Thoracic aorta (tissue), 2 donors: ENCODE measurements around the gene PSMA6. TPM values are rescaled to one million over a fixed set of nuclear protein-coding genes. Genes with fewer than 3 reads are reported as not detected.

Experiments
- ATAC-seq: fragments of 150-250 bp; one replicate; pipeline ENCODE4 v1.8.0; 2017; ENCODE audit warnings: low read depth; ENCODE audit not compliant: insufficient number of reproducible peaks, low FRiP score
- DNase-seq: peaks from one replicate; pipeline ENCODE4 v3.0.0-alpha.2; 2020; ENCODE audit warnings: low spot score
- H3K27ac ChIP-seq, 2 donors: fragments of 200-600 bp; sonication (generic); 1 replicate in 1 of 2; 2 replicates in 1 of 2; pipeline ENCODE4 v1.5.1; 2016; ENCODE audit warnings: mild to moderate bottlenecking in 2 of 2, moderate library complexity in 2 of 2
- H3K27me3 ChIP-seq: fragments of 200-600 bp; sonication (generic); replicated peaks from 2 replicates; pipeline ENCODE4 v1.6.0; 2016; ENCODE audit warnings: mild to moderate bottlenecking; ENCODE audit not compliant: insufficient read depth
- H3K36me3 ChIP-seq: fragments of 200-600 bp; sonication (generic); one replicate; pipeline ENCODE4 v1.5.1; 2016
- H3K4me1 ChIP-seq, 2 donors: fragments of 200-600 bp; sonication (generic); 1 replicate in 1 of 2; 2 replicates in 1 of 2; pipeline versions ENCODE4 v1.5.1 to v1.6.0; 2016; ENCODE audit warnings: low read depth in 2 of 2, mild to moderate bottlenecking in 1 of 2; ENCODE audit not compliant: control insufficient read depth in 1 of 2
- H3K4me3 ChIP-seq: fragments of 200-600 bp; sonication (generic); 2 replicates; pipeline ENCODE4 v1.5.1; 2016; ENCODE audit warnings: mild to moderate bottlenecking
- H3K9me3 ChIP-seq: fragments of 200-600 bp; sonication (generic); 2 replicates; pipeline ENCODE4 v1.5.1; 2016
- total RNA-seq, 2 donors: library from RNA; depleted of rRNA; stranded (reverse); fragments of >200 nt; gene quantifications; one replicate each; pipeline versions ENCODE4 v1.1.0 to v1.2.3, GENCODE V29; 2016
- TF ChIP-seq, protein P1 (sequence below): fragments of 200-600 bp; sonication (generic); IDR thresholded peaks from one replicate; pipeline ENCODE4 v1.5.1; 2019; ENCODE audit warnings: antibody characterized with exemption

Gene PSMA6
- total RNA-seq, 2 donors from 2014 or later: 56.5 to 119 TPM

- peaks cover 37% of the 10 kb centered on the region for H3K36me3 ChIP-seq
- DNase-seq (no peak), ATAC-seq (no peak)
- H3K27ac ChIP-seq: no peak overlapping the region
- H3K4me1 ChIP-seq: no peaks in the 10 kb centered on the region
- TF ChIP-seq, protein P1, sequence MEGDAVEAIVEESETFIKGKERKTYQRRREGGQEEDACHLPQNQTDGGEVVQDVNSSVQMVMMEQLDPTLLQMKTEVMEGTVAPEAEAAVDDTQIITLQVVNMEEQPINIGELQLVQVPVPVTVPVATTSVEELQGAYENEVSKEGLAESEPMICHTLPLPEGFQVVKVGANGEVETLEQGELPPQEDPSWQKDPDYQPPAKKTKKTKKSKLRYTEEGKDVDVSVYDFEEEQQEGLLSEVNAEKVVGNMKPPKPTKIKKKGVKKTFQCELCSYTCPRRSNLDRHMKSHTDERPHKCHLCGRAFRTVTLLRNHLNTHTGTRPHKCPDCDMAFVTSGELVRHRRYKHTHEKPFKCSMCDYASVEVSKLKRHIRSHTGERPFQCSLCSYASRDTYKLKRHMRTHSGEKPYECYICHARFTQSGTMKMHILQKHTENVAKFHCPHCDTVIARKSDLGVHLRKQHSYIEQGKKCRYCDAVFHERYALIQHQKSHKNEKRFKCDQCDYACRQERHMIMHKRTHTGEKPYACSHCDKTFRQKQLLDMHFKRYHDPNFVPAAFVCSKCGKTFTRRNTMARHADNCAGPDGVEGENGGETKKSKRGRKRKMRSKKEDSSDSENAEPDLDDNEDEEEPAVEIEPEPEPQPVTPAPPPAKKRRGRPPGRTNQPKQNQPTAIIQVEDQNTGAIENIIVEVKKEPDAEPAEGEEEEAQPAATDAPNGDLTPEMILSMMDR: no peak
- H3K27me3 ChIP-seq: no peaks in the 10 kb centered on the region
- H3K4me3 ChIP-seq: no peak overlapping the region
- H3K9me3 ChIP-seq: no peaks in the 10 kb centered on the region
Observed at GRCh38 chr14:35317820-35318219, 25.6 kb downstream of the PSMA6 start.

GRCh38 chr14:35319509-35319908 lies 27.3 kb downstream of the PSMA6 start:
- H3K9me3 ChIP-seq: no peaks in the 10 kb centered on the region
- no peaks in the 10 kb centered on the region for H3K4me1 ChIP-seq
- ATAC-seq (no peak), DNase-seq (no peak)
- peaks cover 23% of the 10 kb centered on the region for H3K36me3 ChIP-seq
- TF ChIP-seq, protein P1: no peak
- H3K27ac ChIP-seq: no peak overlapping the region
- no peak overlapping the region for H3K4me3 ChIP-seq
- H3K27me3 ChIP-seq: no peaks in the 10 kb centered on the region

DNA sequence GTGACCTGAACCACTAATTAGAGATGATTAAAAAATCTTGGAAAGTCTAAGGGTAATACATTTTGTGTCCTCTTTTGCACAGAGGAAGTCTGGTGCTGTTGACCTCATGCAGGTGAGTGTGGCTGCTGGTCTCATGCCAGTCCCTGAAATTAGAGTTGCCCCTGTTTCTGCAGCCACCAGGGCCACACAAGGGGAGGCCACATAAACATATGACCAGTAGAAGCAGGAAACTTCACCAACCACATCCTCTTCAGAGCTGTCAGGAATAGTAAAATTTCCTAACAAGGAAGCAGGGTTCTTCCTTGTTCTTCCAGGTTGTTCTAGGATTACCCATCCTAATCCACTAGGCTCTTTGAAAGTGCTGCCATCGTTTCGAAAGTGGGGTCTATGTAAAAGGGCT lies 28.3 kb downstream of the PSMA6 start:
- TF ChIP-seq, protein P1: no peak
- no peaks in the 10 kb centered on the region for H3K9me3 ChIP-seq
- peaks cover 16% of the 10 kb centered on the region for H3K36me3 ChIP-seq

GRCh38 chr14:35326375-35326774 lies 34.2 kb downstream of the PSMA6 start:
- ATAC-seq: no peak
- TF ChIP-seq, protein P1: no peak

More for the DNA sequence above, 28.3 kb downstream of the PSMA6 start:
- H3K4me3 ChIP-seq: no peak overlapping the region
- H3K27ac ChIP-seq: no peak overlapping the region
- H3K27me3 ChIP-seq: no peaks in the 10 kb centered on the region
- DNase-seq: no peak
- ATAC-seq: no peak
- no peaks in the 10 kb centered on the region for H3K4me1 ChIP-seq

DNA sequence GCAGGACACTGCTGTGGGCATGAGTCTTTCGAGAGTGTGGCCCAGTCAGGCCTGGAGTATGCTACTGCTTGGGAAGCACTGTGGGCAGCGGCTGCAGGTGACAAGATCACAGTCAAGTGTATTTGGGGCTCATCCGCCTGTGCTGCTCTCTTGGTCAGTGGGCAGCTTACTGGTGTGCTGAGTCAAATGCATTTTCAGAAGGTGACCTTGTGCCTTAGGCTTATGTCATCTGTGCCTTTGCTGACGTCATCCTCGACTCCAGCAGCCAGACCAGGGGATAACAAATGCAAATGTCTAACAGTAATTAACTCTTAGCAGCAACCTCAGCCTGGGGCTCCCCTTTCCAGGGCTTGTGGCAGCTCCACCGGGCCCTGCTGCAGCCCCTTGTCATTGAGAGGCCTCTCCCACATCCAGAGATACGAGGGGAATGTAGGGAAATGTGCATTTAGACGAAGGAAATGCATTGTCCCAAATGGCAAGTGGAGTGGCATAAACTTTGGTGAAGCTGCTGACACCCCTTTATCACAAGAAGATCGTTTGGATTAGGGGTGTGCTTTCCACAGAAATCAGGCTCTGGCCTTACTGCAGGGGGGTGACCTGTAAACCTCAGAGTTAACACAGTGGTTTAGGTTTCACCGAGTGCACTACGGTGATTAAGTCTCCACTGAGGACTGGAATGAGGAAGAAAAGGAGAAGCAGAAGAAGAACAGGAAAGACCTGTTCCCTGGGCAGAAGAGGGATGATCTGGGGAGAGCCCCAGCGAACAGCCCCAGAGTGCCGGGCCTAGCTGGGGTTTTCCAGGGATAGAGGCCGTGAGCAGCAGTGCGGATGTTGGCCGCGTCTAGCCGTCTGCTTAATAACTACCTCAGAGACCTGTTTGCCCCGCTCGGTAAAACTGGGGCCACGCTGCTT lies 39.7 kb downstream of the PSMA6 start:
- H3K4me3 ChIP-seq: no peak overlapping the region
- no peaks in the 10 kb centered on the region for H3K27me3 ChIP-seq
- ATAC-seq: no peak
- no peak for DNase-seq
- H3K9me3 ChIP-seq: no peaks in the 10 kb centered on the region
- H3K27ac ChIP-seq: no peak overlapping the region
- H3K36me3 ChIP-seq: no peaks in the 10 kb centered on the region
- H3K4me1 ChIP-seq: peaks cover 6 to 15% of the 10 kb centered on the region in 2 donors
- TF ChIP-seq, protein P1: no peak

More at GRCh38 chr14:35326375-35326774, 34.2 kb downstream of the PSMA6 start:
- Histone ChIP-seq H3K4me1 (no peaks in the 10 kb centered on the region), H3K36me3 (no peaks in the 10 kb centered on the region), H3K27me3 (no peaks in the 10 kb centered on the region), H3K9me3 (no peaks in the 10 kb centered on the region), H3K27ac (no peak overlapping the region), H3K4me3 (no peak overlapping the region)
- DNase-seq: no peak
